ENCODE results near the gene ITM2C.
A peak's percentile ranks its signal among the peaks of the same experiment; 100 is the strongest.

ITM2C gene

DNA sequence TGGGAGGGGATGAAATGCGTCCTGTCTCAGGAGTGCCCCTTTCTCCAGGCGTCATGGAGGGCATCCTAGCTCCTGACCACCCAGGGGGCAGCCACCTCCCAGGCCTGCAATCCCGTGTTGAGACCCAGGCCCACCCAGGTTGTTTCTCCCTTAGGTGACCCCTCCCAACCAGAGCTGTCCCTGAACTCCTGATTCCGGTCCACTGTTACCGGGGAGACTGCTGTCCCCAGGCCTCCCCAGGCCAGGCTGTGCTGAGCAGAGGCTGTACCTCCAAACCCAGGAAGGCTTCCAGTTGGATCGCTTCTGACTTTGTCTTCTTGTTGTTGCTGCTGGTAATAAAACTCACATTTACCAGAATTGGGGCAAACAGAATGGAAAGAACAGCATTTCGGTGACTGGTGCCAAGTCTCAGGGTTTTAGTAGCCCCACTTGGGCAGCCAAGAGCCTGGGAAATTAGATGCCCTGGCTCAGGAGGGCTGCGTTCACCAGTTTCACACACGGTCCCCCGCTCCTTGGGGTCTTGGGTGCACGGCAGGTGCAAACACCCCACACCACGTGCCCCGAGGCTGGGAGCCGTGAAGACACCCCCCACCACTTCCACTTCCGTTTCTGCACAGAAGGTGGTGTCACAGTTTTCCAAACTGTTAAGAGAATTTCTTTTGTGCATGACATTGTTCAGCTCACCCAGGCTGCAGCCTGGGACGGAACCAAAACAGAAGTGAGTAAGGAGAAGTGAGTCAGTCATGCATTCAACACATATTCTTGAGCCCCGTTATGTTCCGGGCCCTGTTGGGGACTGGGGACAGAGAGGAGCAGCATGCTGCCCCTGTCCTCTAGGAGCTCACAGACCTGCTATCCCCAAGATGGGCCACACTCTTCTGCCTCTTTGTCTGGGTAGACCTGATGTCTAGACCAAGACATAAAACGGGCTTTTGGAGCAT lies 29.4 kb downstream of the ITM2C start:
- DNase-seq = peak; percentile 37 to 50

GRCh38 chr2:230895536-230896345 lies 31.0 kb downstream of the ITM2C start:
- peak; percentile 10 to 12 for DNase-seq

DNA sequence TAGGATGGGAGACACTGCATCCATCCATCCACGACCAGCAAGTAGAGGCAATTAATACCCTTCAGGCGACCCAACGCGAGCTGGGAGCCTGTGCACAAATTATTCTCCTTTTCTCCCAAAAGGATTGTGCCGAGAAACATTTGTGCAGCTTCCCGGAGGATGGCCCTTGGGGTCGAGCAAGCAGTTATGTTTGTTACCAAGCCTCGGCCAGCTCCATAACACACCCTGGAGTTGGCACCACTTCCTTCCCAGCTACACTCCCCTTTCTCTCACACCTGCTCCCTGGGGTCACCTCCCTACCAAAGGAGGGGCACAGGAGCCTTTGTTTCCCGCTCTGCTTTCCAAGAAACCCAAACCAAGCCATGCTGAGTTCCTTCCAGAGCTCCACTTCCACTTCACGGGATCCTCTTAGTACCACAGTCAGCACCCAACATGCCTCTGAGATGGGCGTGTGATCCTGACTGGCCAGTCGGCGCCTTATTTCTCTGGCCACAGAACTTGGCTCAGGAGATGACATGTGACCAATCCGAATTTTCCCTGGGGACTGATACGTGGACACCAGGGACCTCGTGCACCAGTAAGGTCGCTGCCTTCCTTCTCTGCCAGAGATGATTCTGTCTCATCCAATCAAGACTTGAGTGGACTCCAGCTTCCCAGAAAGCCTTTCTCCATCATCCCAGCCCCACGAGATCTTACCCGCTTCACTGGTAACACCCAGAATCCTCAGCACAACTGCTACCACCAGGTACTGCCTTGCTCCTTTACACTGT lies 31.8 kb downstream of the ITM2C start:
- peak; percentile 7 to 11 for DNase-seq

DNA sequence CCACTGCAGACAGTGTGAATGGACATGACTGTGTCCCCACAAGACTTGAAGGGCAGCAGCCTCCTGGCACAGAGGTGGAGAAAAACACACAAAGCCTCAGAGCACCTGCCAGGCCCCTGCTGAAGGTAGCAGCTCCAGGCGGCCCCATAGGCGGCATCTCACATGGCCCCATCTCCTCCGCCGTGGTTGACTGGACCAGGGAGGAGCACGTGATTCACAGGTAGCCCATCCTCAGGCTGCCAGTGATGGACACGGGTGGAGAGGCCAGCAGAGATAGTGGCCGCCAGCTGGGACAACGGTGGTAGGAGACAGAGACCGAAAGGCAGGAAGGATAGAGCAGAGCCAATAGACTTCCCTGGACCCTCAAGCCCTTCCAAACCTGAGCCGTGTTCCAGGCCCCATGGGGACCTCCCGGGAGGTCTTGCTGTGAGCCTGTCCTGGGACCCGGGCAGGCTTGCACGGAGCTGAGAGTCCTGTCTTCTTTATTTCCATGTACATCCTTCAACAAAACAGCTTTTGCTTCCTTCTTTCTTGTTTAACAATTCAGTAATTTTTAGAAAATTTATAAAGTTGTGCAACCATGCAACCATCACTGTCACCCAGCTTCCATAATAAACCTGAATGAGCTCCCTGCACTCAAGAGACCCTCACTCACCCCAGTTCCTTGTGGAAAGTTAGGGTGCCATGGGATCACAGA lies 33.4 kb downstream of the ITM2C start:
- DNase-seq = peak; percentile 15 to 19

- peak; percentile 12 to 14 for DNase-seq
These were observed 34.0 kb downstream of the ITM2C start for GRCh38 chr2:230898713-230899091.

DNA sequence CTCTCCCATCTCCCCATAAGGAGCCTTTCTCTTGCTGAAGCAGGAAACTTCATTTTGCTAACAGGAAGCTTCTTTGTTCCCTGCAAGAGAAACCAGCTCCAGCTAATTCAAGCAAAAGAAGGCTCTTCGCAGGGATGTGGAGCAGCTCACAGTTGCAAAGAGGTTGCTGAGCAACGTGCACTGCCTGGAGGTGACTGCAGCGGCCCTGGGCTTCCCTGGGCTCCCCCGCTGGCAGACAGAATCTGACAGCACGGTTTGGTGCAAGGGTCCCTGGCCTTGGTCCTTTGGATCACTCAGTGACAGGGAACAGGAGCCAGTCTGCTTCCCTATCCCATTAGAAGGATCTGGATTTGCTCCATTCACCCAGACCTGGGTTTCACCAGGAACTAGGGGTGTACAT lies 34.5 kb downstream of the ITM2C start:
- peak; percentile 20 to 21 for DNase-seq

DNA sequence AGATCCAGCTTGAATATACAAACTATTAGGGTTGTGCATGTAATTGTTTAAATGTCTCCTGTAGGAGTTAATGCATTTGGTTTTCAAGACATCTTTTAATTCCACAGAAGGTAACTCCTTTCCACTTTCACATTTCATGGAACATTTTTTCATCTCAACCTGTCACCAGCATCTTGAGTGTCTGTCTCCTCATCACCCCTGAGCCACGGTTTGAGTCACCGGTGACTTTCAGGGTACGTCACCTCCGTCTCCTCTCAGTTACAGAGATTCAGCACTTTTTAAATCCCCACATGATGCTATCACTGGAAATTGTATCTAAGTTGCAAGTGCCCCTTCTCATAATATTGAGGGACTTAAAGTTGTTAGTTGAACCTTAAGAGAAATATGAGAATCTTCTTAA lies 35.0 kb downstream of the ITM2C start:
- peak; percentile 68 to 79 for DNase-seq

GRCh38 chr2:230900336-230900995 lies 35.7 kb downstream of the ITM2C start:
- DNase-seq = peak; percentile 19 to 20

DNA sequence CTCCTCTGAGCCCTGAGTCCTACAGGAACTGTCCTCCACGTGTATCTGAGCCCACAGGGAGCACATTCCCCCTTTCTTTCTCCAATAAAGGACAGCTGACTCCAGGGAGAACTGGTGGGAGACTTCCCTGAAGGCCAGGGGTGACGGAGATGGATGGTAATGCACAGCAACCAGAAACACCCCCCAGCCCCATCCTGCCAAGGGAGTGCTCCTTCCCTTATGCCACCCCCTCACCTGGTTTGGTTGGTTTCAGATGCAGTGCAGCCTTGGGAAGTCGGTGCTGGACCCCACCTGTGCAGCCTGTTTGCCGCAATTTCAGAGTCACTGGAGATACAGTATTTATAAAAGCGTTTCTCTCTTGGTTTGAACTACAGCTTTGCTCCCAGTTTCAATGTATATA lies 36.3 kb downstream of the ITM2C start:
- DNase-seq = no peak

DNA sequence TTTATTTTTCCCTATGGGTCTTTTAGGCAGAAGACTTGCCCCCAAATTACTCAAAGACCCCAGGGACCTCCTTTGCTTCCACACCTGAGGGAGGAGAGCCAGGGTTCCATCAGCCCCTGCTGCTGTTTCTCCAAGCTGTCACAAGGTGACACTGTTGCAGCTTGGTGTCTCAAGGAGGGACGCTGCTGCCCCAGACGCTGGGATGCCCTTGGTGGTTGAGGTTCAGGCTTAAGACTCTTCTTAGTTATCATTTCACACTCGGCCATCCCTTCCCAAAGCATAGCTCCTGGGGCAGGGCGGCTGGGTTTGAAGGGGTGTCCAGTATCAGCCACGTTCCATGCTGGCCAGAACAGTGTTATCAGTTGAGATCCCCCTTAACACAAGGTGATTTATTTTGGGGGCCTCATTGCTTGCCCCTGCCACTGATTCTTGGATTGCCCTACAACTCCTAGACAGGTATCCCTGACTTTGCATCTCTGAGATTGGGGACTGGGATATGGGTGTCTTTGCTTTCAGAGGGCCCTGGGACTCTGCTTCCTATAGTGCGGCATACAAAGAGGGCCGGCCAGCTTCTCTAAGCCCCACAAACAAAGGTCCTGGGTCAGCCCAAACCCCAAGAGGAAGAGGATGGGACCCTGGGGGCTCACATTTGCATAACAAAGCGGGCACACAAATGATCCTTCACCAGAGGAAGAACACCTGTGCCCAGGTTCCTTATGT lies 37.6 kb downstream of the ITM2C start:
- peak; percentile 73 to 76 for DNase-seq

- peak; percentile 21 for DNase-seq
These were observed 38.7 kb downstream of the ITM2C start for GRCh38 chr2:230903231-230904150.

DNA sequence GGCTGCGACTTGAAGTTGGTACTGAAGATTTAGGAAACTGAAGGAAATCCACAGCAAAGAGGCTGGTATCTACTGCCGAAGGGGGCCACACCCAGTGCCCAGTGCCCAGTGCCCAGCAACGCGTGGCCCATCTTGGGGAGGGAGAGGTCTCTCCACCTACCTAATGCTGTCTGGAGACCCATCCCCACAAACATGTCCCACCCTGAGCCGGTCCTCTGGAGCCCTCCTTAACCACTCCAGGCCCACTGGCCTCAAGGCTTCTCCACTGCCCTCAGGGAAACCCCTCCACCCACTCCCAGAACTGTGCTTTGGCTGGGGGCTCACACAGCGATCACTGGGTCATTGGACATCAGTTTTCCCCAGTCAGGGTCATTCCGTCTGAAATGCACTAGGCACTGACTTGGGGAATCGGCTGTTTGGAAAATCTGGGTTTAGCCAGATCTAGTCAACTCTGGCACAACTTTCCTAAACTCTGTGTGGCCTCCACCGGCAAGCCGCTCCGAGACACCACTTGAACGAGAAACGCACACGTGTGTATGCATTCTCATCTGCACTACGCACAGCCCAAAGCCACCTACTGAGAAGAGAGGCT lies 40.2 kb downstream of the ITM2C start:
- peak in 1 of 2 experiments; percentile 20 for DNase-seq

DNA sequence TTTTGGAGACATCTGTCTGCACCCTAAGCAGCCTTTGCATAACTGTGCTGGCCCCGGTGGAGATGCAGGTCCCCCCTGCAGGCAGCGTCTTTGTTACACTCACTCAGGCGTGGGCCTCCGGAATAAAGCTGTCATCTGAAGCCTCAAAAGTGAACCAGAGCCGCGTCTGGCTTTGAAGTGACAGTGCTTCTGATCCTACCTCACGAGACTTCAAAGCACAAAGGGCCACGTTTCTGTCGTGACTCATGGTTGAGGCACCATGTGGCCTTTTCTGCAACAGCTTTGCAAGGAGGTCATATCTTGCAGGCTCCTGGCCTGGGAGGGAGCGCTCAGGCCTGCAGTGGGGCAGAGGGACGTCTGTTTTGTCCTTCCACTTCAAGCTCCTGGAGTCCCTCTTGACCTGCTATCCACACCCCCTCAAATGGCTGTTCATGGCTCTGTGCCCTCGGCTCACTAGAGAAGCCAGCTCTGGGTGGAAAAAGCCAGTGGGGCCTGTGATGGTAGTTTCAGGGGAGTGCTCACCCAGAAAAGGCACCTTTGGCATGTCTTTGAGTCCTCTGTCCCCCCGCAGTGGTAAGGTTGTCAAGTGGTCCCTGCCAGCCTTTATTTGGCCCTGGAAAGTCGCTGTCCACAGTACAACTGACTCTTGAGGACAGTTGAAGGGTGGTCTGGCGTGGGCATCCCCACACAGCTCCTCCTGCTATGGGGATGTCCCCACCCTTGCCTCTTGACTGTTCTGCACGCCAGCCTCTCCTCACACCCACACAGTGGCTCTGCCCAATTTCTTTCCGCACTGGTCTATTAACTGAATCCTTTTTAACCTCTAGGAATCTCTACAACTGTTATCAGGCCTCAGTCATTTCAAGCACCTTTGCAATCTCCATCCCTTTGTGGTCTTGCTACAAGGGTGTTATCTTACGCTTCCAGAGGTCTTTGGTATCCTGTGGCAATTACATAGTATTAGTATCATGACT lies 41.0 kb downstream of the ITM2C start:
- peak; percentile 91 for DNase-seq

GRCh38 chr2:230906471-230907230 lies 41.9 kb downstream of the ITM2C start:
- peak; percentile 21 to 23 for DNase-seq

GRCh38 chr2:230907361-230908091 lies 42.8 kb downstream of the ITM2C start:
- DNase-seq = peak in 1 of 2 experiments; percentile 23

DNA sequence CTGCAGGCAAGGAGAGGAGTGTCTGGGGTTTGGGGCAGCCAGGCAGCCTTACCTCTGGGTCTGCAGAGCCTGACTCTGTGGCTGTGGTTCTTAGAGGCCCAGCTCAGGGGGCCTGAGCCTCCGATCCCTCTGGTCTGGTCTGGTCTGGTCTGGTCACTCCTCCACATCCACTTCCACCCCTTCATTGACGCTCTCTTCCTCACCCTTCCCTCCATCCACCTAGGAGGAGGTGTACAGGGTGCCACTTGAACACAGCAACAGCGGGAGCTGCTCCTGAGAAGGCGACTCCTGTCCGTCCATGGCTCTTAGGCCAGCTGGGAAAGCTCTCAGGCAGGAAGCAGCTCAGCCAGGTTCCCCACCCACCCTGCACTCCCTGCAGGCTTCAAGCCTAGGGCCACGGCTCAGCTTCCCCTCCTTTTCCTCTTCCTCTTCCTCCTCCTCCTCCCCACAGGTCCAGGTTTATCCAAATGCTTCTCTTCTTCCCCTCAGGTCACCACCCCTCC lies 43.4 kb downstream of the ITM2C start:
- no peak for DNase-seq

Data from activated T-cell treated with anti-CD3 and anti-CD28 coated beads, Interleukin-2, amount 50 U/mL, for 48 hours (primary cell).